ENCODE measurements around the gene SMTNL1. TPM values are rescaled to one million over a fixed set of nuclear protein-coding genes. Genes with fewer than 3 reads are reported as not detected.

The SMTNL1 gene
- total and polyA plus RNA-seq, 9 of the 15 experiments (the other 6 are each of a cell fraction or from before 2014, with no cell fraction given), result not detected

- TF ChIP-seq SAFB2 (IDR thresholded peaks at IDR 0.05; ENCODE audit: borderline replicate concordance, low read depth, low read length, severe bottlenecking), result no peak
- no peak for TF ChIP-seq ZNF124 (CRISPR knock-in tag; IDR thresholded peaks at IDR 0.05)
- TF ChIP-seq ZNF23 (CRISPR knock-in tag; IDR thresholded peaks at IDR 0.05), result no peak
- TF ChIP-seq MED1 (CRISPR knock-in tag; IDR thresholded peaks at IDR 0.05; ENCODE audit: borderline replicate concordance), result no peak
- no peak for TF ChIP-seq TOE1 (IDR thresholded peaks at IDR 0.05; ENCODE audit: borderline replicate concordance)
- TF ChIP-seq TOE1 (CRISPR knock-in tag; IDR thresholded peaks at IDR 0.05; ENCODE audit: borderline replicate concordance, low read depth), result no peak
- no peak for TF ChIP-seq ESRRA (IDR thresholded peaks at IDR 0.05; ENCODE audit: borderline replicate concordance, low read depth)
- TF ChIP-seq MTF1 (CRISPR knock-in tag; IDR thresholded peaks at IDR 0.05; ENCODE audit: borderline replicate concordance), result no peak
- TF ChIP-seq PBX2 (CRISPR knock-in tag; IDR thresholded peaks at IDR 0.05; ENCODE audit: low read depth), result no peak
- TF ChIP-seq PBX2 (tag; conservative IDR thresholded peaks at IDR 0.05; ENCODE audit: low read depth), result no peak
- no peak for TF ChIP-seq ZFP30 (CRISPR knock-in tag; IDR thresholded peaks at IDR 0.05; ENCODE audit: borderline replicate concordance)
- TF ChIP-seq PHTF2 (CRISPR knock-in tag; IDR thresholded peaks at IDR 0.05), result no peak
- no peak for TF ChIP-seq ZKSCAN8 (CRISPR knock-in tag; IDR thresholded peaks at IDR 0.05)
- no peak for TF ChIP-seq ZMIZ1 (IDR thresholded peaks at IDR 0.05; ENCODE audit: low read depth in 2 of 2, low read length in 2 of 2)
- no peak for TF ChIP-seq CGGBP1 (CRISPR knock-in tag; IDR thresholded peaks at IDR 0.05)
- no peak for TF ChIP-seq SNAPC5 (CRISPR knock-in tag; IDR thresholded peaks at IDR 0.05)
- no peak for TF ChIP-seq NBN (IDR thresholded peaks at IDR 0.05; ENCODE audit: low read depth)
- no peak for TF ChIP-seq ATF4 (CRISPR knock-in tag; IDR thresholded peaks at IDR 0.05)
- TF ChIP-seq HSF4 (CRISPR knock-in tag; IDR thresholded peaks at IDR 0.05; ENCODE audit: borderline replicate concordance), result no peak
- TF ChIP-seq ZNF3 (CRISPR knock-in tag; IDR thresholded peaks at IDR 0.05), result no peak
Measured at GRCh38 chr11:57514538-57515331, 22.7 kb upstream of the SMTNL1 start (continued).

Data from K562 (cell line).